Upper lobe of right lung (tissue), 1 donor: ENCODE results near the gene PPP1R13B. TPM values are rescaled to one million over a fixed set of nuclear protein-coding genes. Genes with fewer than 3 reads are reported as not detected.
A peak's percentile ranks its signal among the peaks of the same experiment; 100 is the strongest.

ENCODE experiments used
- ATAC-seq: fragments of 200-7000 bp; cut with Tn5 transposase; one replicate; pipeline ENCODE4 v1.9.1; 2020; ENCODE audit warnings: mild to moderate bottlenecking, moderate library complexity
- DNase-seq: peaks from one replicate; pipeline ENCODE4 v3.0.0-alpha.2; 2020
- H3K27ac ChIP-seq: fragments of 200-600 bp; one replicate; pipeline ENCODE4 v1.8.0; 2022
- H3K27me3 ChIP-seq: fragments of 200-600 bp; one replicate; pipeline ENCODE4 v1.8.0; 2022; ENCODE audit warnings: mild to moderate bottlenecking
- H3K36me3 ChIP-seq: fragments of 200-600 bp; one replicate; pipeline ENCODE4 v1.8.0; 2022
- H3K4me1 ChIP-seq: fragments of 200-600 bp; one replicate; pipeline ENCODE4 v1.8.0; 2022
- H3K4me3 ChIP-seq: fragments of 200-600 bp; one replicate; pipeline ENCODE4 v1.8.0; 2022; ENCODE audit warnings: mild to moderate bottlenecking
- H3K9me3 ChIP-seq: fragments of 200-600 bp; one replicate; pipeline ENCODE4 v1.8.0; 2022
- CTCF ChIP-seq: fragments of 200-600 bp; IDR thresholded peaks from one replicate; pipeline ENCODE4 v1.8.0; 2022; ENCODE audit warnings: antibody characterized with exemption
- intact Hi-C: fragments of 100-400 bp; cut with DNase I; formaldehyde crosslinking; loops from one replicate; pipeline ENCODE4 v1.11.0; 2022
- total RNA-seq: library from RNA; stranded (reverse); fragmentation: NEBNext Ultra II Directional; extraction: Animal tissue kit (Norgen Biotek cat#: 25700); gene quantifications from one replicate; pipeline ENCODE4 v1.2.1, GENCODE V29; 2021
- donor health status: DM: no; HTN: yes; CAD: no; lungs with severe emphysema.

Gene PPP1R13B
- total RNA-seq, 1 donor from 2014 or later: 78.5 TPM

- peaks cover 19% of the 10 kb centered on the region for H3K4me1 ChIP-seq
- H3K9me3 ChIP-seq: no peaks in the 10 kb centered on the region
- TF ChIP-seq CTCF: no peak
- H3K4me3 ChIP-seq: no peak overlapping the region
- no peaks in the 10 kb centered on the region for H3K27me3 ChIP-seq
- peaks cover 50% of the 10 kb centered on the region for H3K36me3 ChIP-seq
- intact Hi-C loops: no loop called here
- ATAC-seq (no peak), DNase-seq (no peak)
- peak overlapping the region; percentile 81 for H3K27ac ChIP-seq
These were observed 143.7 kb downstream of the PPP1R13B start for GRCh38 chr14:103703433-103704385.

- intact Hi-C loops: no loop called here
- Histone ChIP-seq H3K4me3 (no peak overlapping the region), H3K4me1 (peaks cover 21% of the 10 kb centered on the region), H3K9me3 (no peaks in the 10 kb centered on the region), H3K27me3 (no peaks in the 10 kb centered on the region), H3K27ac (no peak overlapping the region), H3K36me3 (peaks cover 60% of the 10 kb centered on the region)
- ATAC-seq (no peak), DNase-seq (no peak)
- TF ChIP-seq CTCF: no peak
These were observed 144.6 kb downstream of the PPP1R13B start for GRCh38 chr14:103702497-103703432.

DNA sequence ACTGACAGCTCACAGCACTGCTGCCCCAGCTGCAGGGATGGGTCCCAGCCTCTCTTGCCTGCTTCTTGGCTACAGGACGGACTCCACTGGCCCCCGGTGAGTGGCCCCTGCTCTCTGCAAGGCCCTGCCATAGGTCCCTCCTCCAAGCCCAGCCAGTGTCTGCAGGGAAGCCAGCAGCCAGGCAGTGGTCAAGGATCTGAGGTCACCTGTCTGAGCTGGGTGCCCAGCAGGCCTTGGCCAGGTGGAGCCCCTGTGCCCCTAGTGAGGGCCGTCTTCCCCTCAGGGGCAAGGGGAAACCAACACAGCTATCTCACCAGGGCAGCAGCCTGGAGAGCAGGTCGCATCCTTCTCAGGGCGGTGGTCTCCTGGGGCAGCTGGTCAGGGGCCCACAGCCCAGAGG lies 145.3 kb downstream of the PPP1R13B start:
- no peak for DNase-seq
- H3K36me3 ChIP-seq: peaks cover 65% of the 10 kb centered on the region
- intact Hi-C loops: no loop called here

DNA sequence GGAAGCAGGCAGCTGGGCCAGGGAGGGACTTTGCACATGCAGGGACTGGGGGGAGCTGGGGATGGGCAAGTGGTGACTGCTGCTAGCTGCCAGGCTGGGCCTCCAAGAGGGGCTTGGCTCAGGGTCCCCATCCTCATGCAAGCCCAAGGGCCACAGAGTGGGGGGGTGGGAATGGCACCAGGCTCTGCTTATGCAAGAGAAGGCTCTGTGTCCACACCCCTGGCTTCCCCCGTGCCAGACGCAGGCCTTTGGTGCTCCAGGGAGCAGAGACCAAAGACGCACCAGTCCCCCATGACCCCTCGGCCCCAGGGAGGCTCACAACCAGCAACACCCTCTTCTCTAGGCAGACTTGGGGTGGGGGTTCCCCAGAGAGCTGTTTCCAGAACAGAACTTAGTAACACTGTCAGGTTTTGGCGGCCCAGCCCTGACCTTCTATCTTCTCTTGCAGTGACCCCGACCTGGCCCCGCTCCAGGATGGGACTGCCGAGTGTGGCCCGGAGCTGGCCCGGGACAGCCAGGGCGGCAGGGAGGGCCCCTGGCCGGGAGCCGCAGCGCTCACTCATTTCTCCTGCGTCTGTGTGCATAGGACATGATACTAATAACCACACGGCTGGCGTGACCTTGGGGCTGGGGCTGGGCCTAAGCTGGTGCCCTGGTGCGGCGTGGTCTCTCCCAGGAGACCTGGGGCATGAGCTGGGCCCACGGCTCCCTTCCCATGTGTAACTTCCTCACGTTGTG lies 146.5 kb downstream of the PPP1R13B start:
- Histone ChIP-seq H3K9me3 (no peaks in the 10 kb centered on the region), H3K27me3 (no peaks in the 10 kb centered on the region), H3K27ac (no peak overlapping the region), H3K4me1 (peaks cover 35% of the 10 kb centered on the region), H3K36me3 (peaks cover 65% of the 10 kb centered on the region), H3K4me3 (no peak overlapping the region)
- DNase-seq: no peak
- intact Hi-C loops: no loop called here
- TF ChIP-seq CTCF: no peak
- no peak for ATAC-seq

More for the DNA sequence above, 145.3 kb downstream of the PPP1R13B start:
- no peak overlapping the region for H3K4me3 ChIP-seq
- H3K9me3 ChIP-seq: no peaks in the 10 kb centered on the region
- no peak for ATAC-seq
- H3K4me1 ChIP-seq: peaks cover 28% of the 10 kb centered on the region
- H3K27me3 ChIP-seq: no peaks in the 10 kb centered on the region
- TF ChIP-seq CTCF: no peak
- H3K27ac ChIP-seq: no peak overlapping the region
